GM21576 (cell line): ENCODE measurements around the gene INPP4B.

Source experiments
- ATAC-seq: cut with Tn5 transposase; IDR thresholded peaks from one replicate; pipeline ENCODE4 v1.9.1; 2021; ENCODE audit warnings: mild to moderate bottlenecking, moderate library complexity; ENCODE audit not compliant: unreplicated experiment

INPP4B gene

DNA sequence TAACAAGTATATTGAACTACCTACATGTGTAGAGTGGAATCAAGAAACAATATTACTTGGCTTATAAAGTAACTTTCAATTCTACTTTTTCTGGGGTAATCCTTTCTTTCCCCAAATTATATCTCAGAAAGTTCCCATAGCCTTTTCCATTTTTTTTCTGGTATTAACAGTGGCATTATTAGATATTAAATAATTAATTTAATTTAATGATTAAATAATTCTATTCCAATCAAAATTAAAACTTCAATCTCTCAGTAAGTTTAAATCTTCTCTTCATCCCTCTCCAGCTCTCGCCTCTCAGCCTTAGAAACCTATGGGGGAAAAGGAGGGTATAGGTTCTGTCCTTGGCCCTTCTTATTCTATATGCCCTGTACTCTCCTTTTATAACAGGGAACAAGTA, 262.4 kb downstream of the INPP4B start:
- no peak for ATAC-seq

GRCh38 chr4:142582340-142582739, 263.8 kb downstream of the INPP4B start:
- ATAC-seq: no peak

GRCh38 chr4:142581881-142582280, 264.2 kb downstream of the INPP4B start:
- no peak for ATAC-seq

- ATAC-seq: no peak
These were observed 266.7 kb downstream of the INPP4B start for GRCh38 chr4:142579443-142579842.

GRCh38 chr4:142574306-142574705, 271.8 kb downstream of the INPP4B start:
- ATAC-seq: no peak

- ATAC-seq: no peak
These were observed 274.0 kb downstream of the INPP4B start for GRCh38 chr4:142572071-142572470.

DNA sequence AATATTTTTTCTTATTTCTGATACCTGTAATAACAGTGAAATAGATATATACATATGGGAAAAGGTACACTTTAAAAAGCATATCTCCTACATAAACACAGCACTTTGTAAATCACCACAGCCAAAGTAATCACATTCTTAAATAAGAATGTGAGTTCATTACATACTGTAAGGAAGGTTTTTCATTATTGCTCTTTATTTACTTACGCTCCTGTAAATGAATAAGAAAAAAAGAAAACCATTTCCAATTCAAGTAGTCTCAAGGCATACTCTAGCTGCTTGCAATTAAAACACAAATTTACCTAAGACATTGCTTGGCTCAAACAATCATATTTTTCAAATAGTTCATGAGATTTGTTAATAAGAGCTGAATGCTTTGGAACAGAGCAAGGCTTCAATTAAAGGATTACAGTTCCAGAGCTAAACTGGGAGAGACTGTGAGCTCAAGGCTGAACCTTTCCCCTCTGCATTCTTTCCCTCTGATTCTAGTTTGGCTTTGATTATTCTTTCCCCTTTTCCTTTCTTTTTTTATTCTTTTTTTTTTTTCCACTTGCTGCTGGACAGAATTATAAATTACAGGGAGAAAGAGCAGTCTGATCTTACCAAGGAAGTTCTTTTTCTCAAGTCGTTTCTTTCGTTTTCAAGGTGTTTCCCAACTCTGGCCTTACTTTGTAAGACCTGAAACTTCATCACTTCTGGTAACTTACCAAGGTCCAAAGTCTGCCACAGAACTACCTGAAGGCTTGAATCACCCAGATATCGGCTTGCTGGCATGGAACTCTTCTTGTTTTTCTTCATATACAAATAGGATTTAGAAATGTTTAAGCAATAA, 278.3 kb downstream of the INPP4B start:
- no peak for ATAC-seq

DNA sequence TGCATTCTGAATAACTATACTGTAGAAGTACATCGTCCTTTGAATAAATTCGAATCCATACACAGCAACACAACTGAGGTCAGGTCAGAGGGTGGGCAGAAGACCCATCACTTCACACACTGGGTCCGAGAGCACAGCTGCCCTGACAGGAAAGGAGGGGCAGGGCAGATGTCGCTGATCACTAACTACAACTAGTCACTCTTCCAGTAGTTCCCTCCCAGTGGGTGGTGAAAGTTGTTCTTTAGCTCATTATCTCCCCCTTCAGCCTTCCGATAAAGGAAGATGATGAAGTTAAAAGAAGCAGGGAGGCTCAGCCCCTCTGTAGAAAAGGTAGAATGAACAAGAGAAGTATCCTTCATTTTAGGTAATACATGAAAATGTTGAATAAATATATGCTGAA, 278.9 kb downstream of the INPP4B start:
- ATAC-seq: no peak

GRCh38 chr4:142566777-142567176, 279.3 kb downstream of the INPP4B start:
- no peak for ATAC-seq

- ATAC-seq: no peak
These were observed 279.9 kb downstream of the INPP4B start for GRCh38 chr4:142566243-142566642.

DNA sequence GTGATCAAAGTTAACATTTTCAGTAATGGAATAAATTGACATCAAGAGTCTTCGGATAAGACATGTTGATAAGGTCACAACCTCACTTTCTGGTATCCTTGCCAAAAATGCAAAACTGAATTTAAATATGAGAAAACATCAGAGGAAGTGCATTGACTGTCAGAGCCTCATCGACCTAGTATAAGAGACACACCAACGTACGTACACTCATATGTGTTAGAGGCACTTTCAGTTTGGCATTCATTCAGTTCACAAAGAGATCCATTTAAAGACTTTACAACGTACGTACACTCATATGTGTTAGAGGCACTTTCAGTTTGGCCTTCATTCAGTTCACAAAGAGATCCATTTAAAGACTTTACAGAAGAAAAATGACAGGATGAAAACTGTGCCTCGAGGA, 280.3 kb downstream of the INPP4B start:
- ATAC-seq: no peak

- no peak for ATAC-seq
These were observed 282.3 kb downstream of the INPP4B start for GRCh38 chr4:142563682-142564291.

- ATAC-seq: no peak
These were observed 286.1 kb downstream of the INPP4B start for GRCh38 chr4:142559986-142560385.

- no peak for ATAC-seq
These were observed 287.2 kb downstream of the INPP4B start for GRCh38 chr4:142558851-142559250.

- ATAC-seq: no peak
These were observed 288.8 kb downstream of the INPP4B start for GRCh38 chr4:142557239-142557801.

DNA sequence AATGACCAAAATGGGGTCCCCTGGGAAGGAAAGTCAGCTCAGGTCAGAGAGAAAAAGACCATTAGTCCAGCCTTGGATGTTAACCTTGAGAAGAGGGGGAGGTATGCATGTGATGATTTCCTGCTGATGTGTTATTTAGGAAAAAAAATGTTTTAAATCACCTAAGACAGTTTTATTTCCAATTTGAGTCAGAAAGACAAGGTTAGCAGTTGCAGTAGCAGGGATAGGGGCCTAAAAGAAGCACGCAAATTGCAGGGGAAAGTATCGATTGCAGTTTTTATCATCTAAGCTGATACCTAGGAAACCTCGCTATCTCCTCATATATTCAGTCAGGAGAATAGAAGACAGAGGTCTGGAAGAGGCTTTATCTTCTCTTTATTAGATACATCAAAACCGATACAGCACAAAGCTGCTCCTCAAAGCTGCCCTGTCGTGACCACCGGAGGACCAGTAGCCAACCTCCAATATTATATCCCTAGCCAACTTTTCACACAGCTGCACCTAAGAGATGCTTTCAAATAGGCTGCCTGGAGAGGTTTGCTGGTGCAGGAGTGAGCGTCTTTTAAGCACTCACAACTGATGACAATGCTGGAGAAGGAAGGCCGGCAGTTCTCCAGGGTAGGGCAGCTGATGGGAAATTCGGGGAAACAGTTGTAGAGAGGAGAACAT, 289.4 kb downstream of the INPP4B start:
- ATAC-seq: no peak

GRCh38 chr4:142556048-142556447, 290.1 kb downstream of the INPP4B start:
- no peak for ATAC-seq

DNA sequence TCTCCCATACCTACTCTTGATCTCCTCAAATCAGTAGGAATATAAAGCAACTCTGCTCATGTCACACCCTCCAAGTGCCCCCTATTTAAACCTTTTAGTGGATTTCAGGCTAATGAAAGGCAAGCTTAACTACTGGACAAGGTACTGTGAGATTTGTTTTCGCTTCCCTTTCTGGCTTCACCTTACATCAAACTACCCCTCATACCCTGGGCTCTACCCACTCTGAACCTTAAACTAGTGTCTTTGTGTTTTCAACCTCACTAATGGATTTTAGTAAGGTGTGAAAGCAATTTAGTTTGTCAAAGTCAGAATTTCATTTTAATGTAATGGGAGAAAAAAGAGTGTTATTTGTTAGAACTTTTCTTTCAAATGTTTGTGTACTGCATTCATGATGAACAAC, 291.7 kb downstream of the INPP4B start:
- ATAC-seq: no peak

DNA sequence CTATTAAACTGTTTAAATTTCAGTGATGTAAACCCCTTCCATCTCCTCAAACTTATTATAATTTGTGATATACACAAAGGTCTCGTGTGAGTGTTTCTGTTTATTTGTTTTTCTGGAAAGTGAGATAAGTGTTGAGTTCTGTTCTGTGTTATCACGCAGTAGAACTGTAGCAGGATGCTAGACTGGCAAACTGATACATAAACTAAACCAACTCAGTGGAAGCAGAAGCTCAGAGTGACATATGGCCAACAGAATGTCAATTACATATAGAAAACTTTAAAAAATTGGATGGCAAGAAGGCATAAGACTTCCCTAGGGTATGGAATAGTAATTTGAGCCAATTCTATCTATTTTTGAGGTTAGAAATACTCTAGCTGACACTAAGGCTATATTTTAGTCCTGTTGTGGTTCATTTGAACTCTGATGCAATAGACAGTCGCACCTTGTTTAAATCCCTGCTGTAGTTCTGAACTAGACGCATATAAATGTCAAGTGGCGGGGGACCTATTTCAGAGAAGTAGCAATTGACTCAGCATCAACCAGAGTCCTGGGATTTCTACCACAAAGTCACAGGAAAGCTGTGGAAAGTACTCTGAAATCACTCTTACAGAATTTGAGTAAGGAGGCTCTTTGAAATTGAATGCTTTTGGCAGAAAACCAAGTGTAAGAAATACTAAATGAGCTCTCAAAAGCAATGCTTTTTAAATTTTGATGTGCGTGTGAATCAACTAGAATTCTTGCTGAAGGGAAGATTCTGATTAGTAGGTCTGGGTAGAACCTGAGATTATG, 294.4 kb downstream of the INPP4B start:
- ATAC-seq: no peak

DNA sequence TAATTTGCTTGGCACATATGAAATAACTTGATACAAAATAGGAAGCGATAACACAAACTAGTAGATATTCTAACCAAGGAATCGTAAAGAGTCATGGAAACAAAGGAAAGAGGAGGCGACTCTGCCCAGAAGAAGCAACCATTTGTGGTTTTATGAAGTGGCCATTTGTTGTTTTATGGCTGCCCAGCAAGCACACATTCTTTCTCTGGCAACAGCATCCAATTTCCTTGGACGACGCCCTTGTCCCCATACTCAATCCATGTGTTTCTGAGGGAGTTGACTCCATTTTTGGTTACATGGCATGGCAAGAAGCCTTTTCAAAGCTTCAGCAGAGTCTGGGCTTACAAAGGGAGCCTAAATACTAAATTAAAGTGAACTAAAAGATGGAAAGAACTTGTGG, 295.1 kb downstream of the INPP4B start:
- ATAC-seq: no peak
